Measurements from ENCODE around the gene TMC7.

DNA sequence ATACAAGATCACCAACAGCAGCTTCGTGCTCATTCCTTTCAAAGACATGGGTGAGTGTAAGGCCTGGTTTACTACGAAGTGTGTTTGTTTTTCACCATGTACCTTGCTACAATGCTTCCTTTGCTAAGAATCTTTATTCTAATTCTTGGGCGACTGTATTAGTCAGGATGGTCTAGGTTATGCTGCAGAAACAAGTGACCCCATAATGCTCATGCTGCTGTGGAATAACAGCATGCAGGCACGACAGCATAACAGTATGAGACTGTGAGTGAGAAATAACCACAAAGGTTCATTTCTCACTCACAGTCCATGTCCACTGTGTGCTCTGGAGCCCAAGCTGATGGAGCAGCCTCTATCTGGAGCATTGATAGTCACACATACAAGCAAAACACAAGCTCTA lies 38.0 kb downstream of the TMC7 start:
- TF ChIP-seq, protein P1, sequence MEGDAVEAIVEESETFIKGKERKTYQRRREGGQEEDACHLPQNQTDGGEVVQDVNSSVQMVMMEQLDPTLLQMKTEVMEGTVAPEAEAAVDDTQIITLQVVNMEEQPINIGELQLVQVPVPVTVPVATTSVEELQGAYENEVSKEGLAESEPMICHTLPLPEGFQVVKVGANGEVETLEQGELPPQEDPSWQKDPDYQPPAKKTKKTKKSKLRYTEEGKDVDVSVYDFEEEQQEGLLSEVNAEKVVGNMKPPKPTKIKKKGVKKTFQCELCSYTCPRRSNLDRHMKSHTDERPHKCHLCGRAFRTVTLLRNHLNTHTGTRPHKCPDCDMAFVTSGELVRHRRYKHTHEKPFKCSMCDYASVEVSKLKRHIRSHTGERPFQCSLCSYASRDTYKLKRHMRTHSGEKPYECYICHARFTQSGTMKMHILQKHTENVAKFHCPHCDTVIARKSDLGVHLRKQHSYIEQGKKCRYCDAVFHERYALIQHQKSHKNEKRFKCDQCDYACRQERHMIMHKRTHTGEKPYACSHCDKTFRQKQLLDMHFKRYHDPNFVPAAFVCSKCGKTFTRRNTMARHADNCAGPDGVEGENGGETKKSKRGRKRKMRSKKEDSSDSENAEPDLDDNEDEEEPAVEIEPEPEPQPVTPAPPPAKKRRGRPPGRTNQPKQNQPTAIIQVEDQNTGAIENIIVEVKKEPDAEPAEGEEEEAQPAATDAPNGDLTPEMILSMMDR (IDR thresholded peaks at IDR 0.05; ENCODE audit: insufficient read depth, low read depth, low read length): no peak
- TF ChIP-seq EZH2 (IDR thresholded peaks at IDR 0.05; ENCODE audit: insufficient read depth, low read length): no peak
